SK-N-SH (cell line): Measurements from ENCODE around the gene DHX35. TPM values are rescaled to one million over a fixed set of nuclear protein-coding genes. Genes with fewer than 3 reads are reported as not detected.

Experiments used
- CTCF ChIA-PET: fragments of 300-600, 350-600 bp; formaldehyde crosslinking; extraction: SDS; loops from one replicate; lab custom pipeline; 2021; lab: Yijun Ruan, JAX
- POLR2A ChIA-PET: fragments of 350-600 bp; sonication (Branson Sonifier 250); formaldehyde crosslinking; extraction: SDS; loops from one replicate; lab custom pipeline; 2020; ENCODE audit warnings: antibody characterized with exemption, inconsistent platforms; lab: Yijun Ruan, JAX
- DNase-seq: peaks from one replicate; pipeline ENCODE4 v3.0.0; 2012
- H2AFZ ChIP-seq: fragments of 200-600 bp; sonication (generic); 2 replicates; pipeline ENCODE4 v1.8.1; 2016; ENCODE audit warnings: antibody characterized with exemption, mild to moderate bottlenecking, low read depth
- H3F3A ChIP-seq: fragments of 200-600 bp; sonication (generic); replicated peaks from 2 replicates; pipeline ENCODE3; 2016; ENCODE audit warnings: antibody characterized with exemption, mild to moderate bottlenecking; ENCODE audit not compliant: insufficient read depth
- H3K27ac ChIP-seq, 2 experiments: fragments of 200-500 bp in 1 of 2; fragments of 200-600 bp in 1 of 2; sonication (Bioruptor generic) in 1 of 2; sonication (generic), shearing (Covaris generic) in 1 of 2; 2 replicates each; pipeline versions ENCODE4 v1.5.1 to v1.6.1; 2014 to 2016; ENCODE audit warnings: low read depth in 2 of 2, inconsistent platforms in 1 of 2, low read length in 1 of 2, mild to moderate bottlenecking in 1 of 2, mixed read lengths in 1 of 2
- H3K27me3 ChIP-seq: fragments of 200-600 bp; sonication (generic), shearing (Covaris generic); 2 replicates; pipeline ENCODE4 v1.6.1; 2016; ENCODE audit warnings: mixed run types; ENCODE audit not compliant: insufficient read depth
- H3K36me3 ChIP-seq, 2 experiments: fragments of 200-500 bp in 1 of 2; fragments of 200-600 bp in 1 of 2; sonication (Bioruptor generic) in 1 of 2; sonication (generic) in 1 of 2; replicated peaks in 1 of 2; 2 replicates each; pipeline versions ENCODE3 to v1.5.1; 2014 to 2016; ENCODE audit warnings: low read length in 1 of 2, mild to moderate bottlenecking in 1 of 2; ENCODE audit not compliant: insufficient read depth in 2 of 2, control insufficient read depth in 1 of 2
- H3K4me1 ChIP-seq, 2 experiments: fragments of 200-500 bp in 1 of 2; fragments of 200-600 bp in 1 of 2; sonication (Bioruptor generic) in 1 of 2; sonication (generic), shearing (Covaris generic) in 1 of 2; 2 replicates each; pipeline versions ENCODE4 v1.5.1 to v1.6.1; 2014 to 2016; ENCODE audit warnings: low read depth in 1 of 2, low read length in 1 of 2, mixed run types in 1 of 2; ENCODE audit not compliant: insufficient read depth in 2 of 2, control insufficient read depth in 1 of 2
- H3K4me2 ChIP-seq: fragments of 200-600 bp; sonication (generic), shearing (Covaris generic); 2 replicates; pipeline ENCODE4 v1.6.1; 2017; ENCODE audit warnings: mixed run types
- H3K4me3 ChIP-seq, 2 experiments: fragments of 200-500 bp in 1 of 2; fragments of 200-600 bp in 1 of 2; sonication (Bioruptor generic) in 1 of 2; sonication (generic), shearing (Covaris generic) in 1 of 2; 2 replicates each; pipeline versions ENCODE4 v1.5.1 to v1.8.1; 2014 to 2016; ENCODE audit warnings: low read depth in 2 of 2, inconsistent platforms in 1 of 2, low read length in 1 of 2, mild to moderate bottlenecking in 1 of 2, mixed read lengths in 1 of 2, moderate library complexity in 1 of 2
- H3K79me2 ChIP-seq: fragments of 200-600 bp; sonication (generic); 2 replicates; pipeline ENCODE4 v1.8.1; 2017; ENCODE audit warnings: mild to moderate bottlenecking; ENCODE audit not compliant: insufficient read depth
- H3K9ac ChIP-seq: fragments of 200-600 bp; sonication (generic); 2 replicates; pipeline ENCODE4 v1.6.1; 2017; ENCODE audit warnings: mixed run types
- H3K9me2 ChIP-seq: fragments of 200-600 bp; sonication (generic); 2 replicates; pipeline ENCODE4 v1.6.1; 2017; ENCODE audit warnings: mixed run types
- H3K9me3 ChIP-seq: fragments of 200-600 bp; sonication (generic); 2 replicates; pipeline ENCODE4 v1.6.1; 2017; ENCODE audit warnings: mixed run types, mild to moderate bottlenecking, moderate library complexity
- H4K20me1 ChIP-seq: fragments of 200-600 bp; sonication (generic); 2 replicates; pipeline ENCODE4 v1.6.1; 2017; ENCODE audit warnings: mild to moderate bottlenecking, mixed run types; ENCODE audit not compliant: insufficient read depth
- ELF1 ChIP-seq: IDR thresholded peaks from 2 replicates; pipeline ENCODE4 v1.4.0; 2012
- EZH2phosphoT487 ChIP-seq: fragments of 200-600 bp; sonication (generic); IDR thresholded peaks from 2 replicates; pipeline ENCODE4 v1.6.1; 2017; ENCODE audit warnings: low read depth, mixed run types, mild to moderate bottlenecking, antibody characterized with exemption, moderate library complexity, borderline replicate concordance
- FOSL2 ChIP-seq: IDR thresholded peaks from 2 replicates; pipeline ENCODE4 v1.4.0; 2012; ENCODE audit warnings: low read depth, mild to moderate bottlenecking, moderate library complexity, borderline replicate concordance
- FOXJ3 ChIP-seq: sonication (generic); formaldehyde crosslinking; IDR thresholded peaks from 2 replicates; pipeline ENCODE4 v1.5.1; 2020; ENCODE audit warnings: mild to moderate bottlenecking, missing genetic modification reagents
- GABPA ChIP-seq: IDR thresholded peaks from 2 replicates; pipeline ENCODE4 v1.4.0; 2012; ENCODE audit warnings: low read depth, mild to moderate bottlenecking
- GATA2 ChIP-seq: sonication (generic); formaldehyde crosslinking; IDR thresholded peaks from 2 replicates; pipeline ENCODE4 v1.5.0; 2020; ENCODE audit warnings: mild to moderate bottlenecking, missing genetic modification reagents
- MXI1 ChIP-seq: IDR thresholded peaks from 2 replicates; pipeline ENCODE4 v1.6.1; 2012; ENCODE audit warnings: mild to moderate bottlenecking, low read depth, low read length, improper control_type of control experiment
- NFIC ChIP-seq: IDR thresholded peaks from 2 replicates; pipeline ENCODE4 v1.4.0; 2012; ENCODE audit warnings: borderline replicate concordance
- POLR2AphosphoS5 ChIP-seq: IDR thresholded peaks from 2 replicates; pipeline ENCODE4 v1.6.1; 2012; ENCODE audit warnings: low read depth, low read length
- RAD21 ChIP-seq: IDR thresholded peaks from 2 replicates; pipeline ENCODE4 v1.6.1; 2012; ENCODE audit warnings: mild to moderate bottlenecking, low read length
- SIN3A ChIP-seq: IDR thresholded peaks from 2 replicates; pipeline ENCODE4 v1.6.1; 2012; ENCODE audit warnings: low read depth, mild to moderate bottlenecking, low read length, moderate library complexity, borderline replicate concordance
- TAF1 ChIP-seq: IDR thresholded peaks from 2 replicates; pipeline ENCODE4 v1.6.1; 2012; ENCODE audit warnings: low read depth, mild to moderate bottlenecking, low read length, moderate library complexity, borderline replicate concordance
- TCF12 ChIP-seq: IDR thresholded peaks from 2 replicates; pipeline ENCODE4 v1.4.0; 2012
- YY1 ChIP-seq: IDR thresholded peaks from 2 replicates; pipeline ENCODE4 v1.4.0; 2012; ENCODE audit warnings: low read depth, mild to moderate bottlenecking
- WGBS: methylation state at CpG from one replicate; pipeline ENCODE4 v1.1.6; 2017; ENCODE audit warnings: low lambda C conversion rate; 5-methylcytosine and 5-hydroxymethylcytosine counted together
- polyA plus RNA-seq, 3 experiments: library from polyadenylated mRNA; depleted of rRNA; stranded (reverse); fragments of >200 nt; gene quantifications; 2 replicates each; pipeline ENCODE4 v1.2.3, GENCODE V29; 2012
- TF ChIP-seq, protein P1 (sequence below): IDR thresholded peaks from 2 replicates; pipeline ENCODE4 v1.4.0; 2012; ENCODE audit warnings: low read depth
- TF ChIP-seq, protein P2 (sequence below): IDR thresholded peaks from 2 replicates; pipeline ENCODE4 v1.4.0; 2012; ENCODE audit warnings: low read depth, borderline replicate concordance

DHX35 gene
- polyA plus RNA-seq, 1 of the 3 experiments (the other 2 are of a cell fraction): 17.1 TPM

DNA sequence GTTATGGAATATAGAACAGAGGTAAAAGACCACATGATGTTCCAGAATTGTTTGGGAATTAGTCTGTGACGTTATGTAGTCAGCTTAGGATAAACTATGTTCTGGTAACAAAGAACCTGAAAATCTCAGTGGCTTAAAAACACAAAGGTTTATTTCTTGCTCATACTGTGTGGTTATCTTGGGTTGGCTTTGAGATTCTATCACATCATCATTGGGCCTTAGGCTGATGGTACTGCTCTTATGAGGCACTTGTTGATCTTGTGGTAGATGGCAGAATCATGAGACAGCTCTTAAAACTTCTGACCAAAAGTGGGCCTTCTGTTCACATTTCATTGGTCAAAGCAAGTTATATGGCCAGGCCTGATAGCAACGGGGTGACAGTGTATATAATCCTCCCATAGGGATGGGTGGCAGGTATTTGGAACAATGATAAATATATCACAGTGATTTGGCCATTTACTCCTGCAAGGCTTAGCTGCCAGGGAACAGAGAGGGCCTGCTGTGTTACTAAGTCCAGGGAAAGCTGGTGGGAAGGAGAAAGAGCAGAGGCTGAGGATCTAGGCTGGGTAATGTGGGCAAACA lies 13.5 kb downstream of the DHX35 start:
- H3K79me2 ChIP-seq: peaks cover 42% of the 10 kb centered on the region; the same call in 1 of the 2 replicates
- no peaks in the 10 kb centered on the region for H3K9me3 ChIP-seq
- H4K20me1 ChIP-seq: no peaks in the 10 kb centered on the region
- H3K27me3 ChIP-seq: no peaks in the 10 kb centered on the region
- 88% methylated on average over 2 of the region's 2 CpGs for WGBS
- POLR2A ChIA-PET: no interaction called here
- H3K36me3 ChIP-seq: peaks cover 16 to 28% of the 10 kb centered on the region in 2 experiments
- H2AFZ ChIP-seq: no peak overlapping the region
- TF ChIP-seq SIN3A: no peak
- no peak for TF ChIP-seq NFIC
- TF ChIP-seq FOSL2: no peak
- TF ChIP-seq, protein P1, sequence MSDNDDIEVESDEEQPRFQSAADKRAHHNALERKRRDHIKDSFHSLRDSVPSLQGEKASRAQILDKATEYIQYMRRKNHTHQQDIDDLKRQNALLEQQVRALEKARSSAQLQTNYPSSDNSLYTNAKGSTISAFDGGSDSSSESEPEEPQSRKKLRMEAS: no peak
- no peak for TF ChIP-seq EZH2phosphoT487
- no peak for TF ChIP-seq TAF1
- no peak for TF ChIP-seq YY1
- TF ChIP-seq, all 33 proteins: peak for 0
- H3K4me3 ChIP-seq: no peak overlapping the region
- DNase-seq: no peak
- H3K9ac ChIP-seq: no peak overlapping the region
- no peak overlapping the region for H3K4me2 ChIP-seq
- CTCF ChIA-PET: interaction anchor here (1.6 kb wide), 1 partner anchor 74 kb away, joined by 5 read pairs; no protein-coding TSS in a partner anchor
- peaks cover 0 to 14% of the 10 kb centered on the region in 2 experiments; a peak in 1 of 4 replicates for H3K4me1 ChIP-seq
- no peaks in the 10 kb centered on the region for H3F3A ChIP-seq
- no peak overlapping the region for H3K27ac ChIP-seq
- H3K9me2 ChIP-seq: no peaks in the 10 kb centered on the region

DNA sequence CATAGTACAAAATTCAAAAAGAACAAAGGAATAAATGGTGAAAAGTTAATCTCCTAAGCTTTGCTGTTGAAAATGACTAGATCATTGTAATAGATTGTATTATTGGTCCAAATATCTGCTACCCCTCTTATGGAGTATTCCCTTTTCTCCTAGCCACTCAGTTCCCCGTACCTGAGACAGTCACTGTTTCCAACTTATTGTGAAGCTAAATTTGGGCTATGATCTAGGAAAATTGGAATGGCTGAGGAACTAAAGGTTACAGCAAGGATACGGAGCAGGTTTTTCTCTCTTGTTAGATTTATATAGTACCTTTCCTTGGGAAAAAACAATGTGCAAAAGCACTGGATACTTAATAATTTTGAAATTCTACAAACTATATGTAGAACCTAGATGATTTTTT lies 17.3 kb downstream of the DHX35 start:
- H3K27me3 ChIP-seq: no peaks in the 10 kb centered on the region
- no peak for DNase-seq
- H3K9me3 ChIP-seq: no peaks in the 10 kb centered on the region
- ChIA-PET CTCF (interaction anchor here (1.2 kb wide), 1 partner anchor 71 kb away, joined by 3 read pairs; no protein-coding TSS in a partner anchor), POLR2A (interaction anchor here (0.6 kb wide), 1 partner anchor 1709 kb away, joined by 3 read pairs; no protein-coding TSS in a partner anchor)
- WGBS: 92% methylated on average over 2 of the region's 2 CpGs
- H2AFZ ChIP-seq: no peak overlapping the region
- H3K79me2 ChIP-seq: peaks cover 33% of the 10 kb centered on the region; the same call in 1 of the 2 replicates
- TF ChIP-seq GATA2 (CRISPR knock-in tag) (no peak), MXI1 (no peak), ELF1 (no peak), RAD21 (no peak), GABPA (no peak), FOXJ3 (CRISPR knock-in tag) (no peak), EZH2phosphoT487 (no peak), FOSL2 (no peak), POLR2AphosphoS5 (no peak), TCF12 (no peak)
- TF ChIP-seq, protein P2, sequence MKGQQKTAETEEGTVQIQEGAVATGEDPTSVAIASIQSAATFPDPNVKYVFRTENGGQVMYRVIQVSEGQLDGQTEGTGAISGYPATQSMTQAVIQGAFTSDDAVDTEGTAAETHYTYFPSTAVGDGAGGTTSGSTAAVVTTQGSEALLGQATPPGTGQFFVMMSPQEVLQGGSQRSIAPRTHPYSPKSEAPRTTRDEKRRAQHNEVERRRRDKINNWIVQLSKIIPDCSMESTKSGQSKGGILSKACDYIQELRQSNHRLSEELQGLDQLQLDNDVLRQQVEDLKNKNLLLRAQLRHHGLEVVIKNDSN: no peak
- TF ChIP-seq, protein P1: no peak
- no peak overlapping the region for H3K27ac ChIP-seq
- H3K4me1 ChIP-seq: peaks cover 0 to 6% of the 10 kb centered on the region in 2 experiments; a peak in 1 of 4 replicates
- no peaks in the 10 kb centered on the region for H3F3A ChIP-seq
- H3K36me3 ChIP-seq: peaks cover 10 to 17% of the 10 kb centered on the region in 2 experiments
- no peak overlapping the region for H3K9ac ChIP-seq
- no peak overlapping the region for H3K4me2 ChIP-seq
- no peak overlapping the region for H3K4me3 ChIP-seq
- H4K20me1 ChIP-seq: no peaks in the 10 kb centered on the region
- no peaks in the 10 kb centered on the region for H3K9me2 ChIP-seq
